ENCODE results near the gene ZNF684.
"Not testable (repeated sequence)": the region's sequence is repeated elsewhere in the genome, so short reads cannot be mapped to it uniquely, and the experiment has no call there.

ZNF684 gene

DNA sequence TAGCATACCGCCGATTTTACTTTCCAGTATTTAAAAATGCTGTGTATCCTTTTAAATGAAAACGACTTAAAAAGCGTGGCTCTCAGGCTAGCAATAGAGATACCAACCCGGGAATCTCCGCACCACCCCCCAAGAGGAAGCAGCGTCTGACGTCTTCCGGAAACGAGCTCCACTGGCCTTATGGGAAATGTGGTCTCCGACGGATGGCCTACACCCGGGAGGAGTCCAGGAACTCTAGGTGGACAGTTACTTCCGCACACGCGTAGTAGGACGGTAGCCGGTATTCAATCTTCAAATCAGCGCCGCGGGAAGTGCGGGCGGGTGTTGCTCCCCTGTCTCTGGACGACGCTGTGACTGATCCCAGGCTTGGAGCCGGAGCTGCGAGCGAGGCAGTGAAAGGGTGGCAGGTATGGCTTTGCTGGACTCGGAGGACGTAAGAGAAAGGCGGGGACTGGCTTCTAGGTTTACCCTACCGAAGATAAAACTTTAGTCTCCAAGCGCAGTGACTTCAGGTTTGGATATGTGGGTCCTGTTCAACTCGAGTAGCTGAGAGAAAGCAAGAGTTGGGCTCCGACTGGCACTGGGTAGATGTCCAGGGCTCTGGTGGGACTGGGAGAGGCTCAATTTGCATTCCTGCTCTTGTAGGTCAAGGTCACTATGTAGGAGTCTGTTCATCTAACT lies at the start of gene ZNF684:
Gene ZNF684, plus strand, starts transcription at position 257 of the 681 bp plus-strand sequence. CDS start 1,530 bp downstream, outside the sequence.
- intact Hi-C loops (cut with DNase I) = no loop called here
- peak; percentile 85 to 98 (median 91) for DNase-seq

GRCh38 chr1:40495315-40495903 lies 36.0 kb upstream of the ZNF684 start:
- intact Hi-C loops (cut with DNase I) = no loop called here
- no peak for DNase-seq

- DNase-seq; intact Hi-C loops (cut with DNase I): not testable (repeated sequence)
These were observed 28.8 kb upstream of the ZNF684 start for GRCh38 chr1:40502651-40503050.

- DNase-seq = no peak
- intact Hi-C loops (cut with DNase I) = no loop called here
These were observed 23.5 kb upstream of the ZNF684 start for GRCh38 chr1:40507973-40508372.

GRCh38 chr1:40508375-40509341 lies 22.8 kb upstream of the ZNF684 start, which contains the start of gene EXO5:
Gene EXO5, plus strand, starts transcription at chr1:40508767. Its CDS starts 5,778 bp downstream, at chr1:40514545.
- intact Hi-C loops (cut with DNase I) = no loop called here
- DNase-seq = peak; percentile 69 to 96 (median 80)

DNA sequence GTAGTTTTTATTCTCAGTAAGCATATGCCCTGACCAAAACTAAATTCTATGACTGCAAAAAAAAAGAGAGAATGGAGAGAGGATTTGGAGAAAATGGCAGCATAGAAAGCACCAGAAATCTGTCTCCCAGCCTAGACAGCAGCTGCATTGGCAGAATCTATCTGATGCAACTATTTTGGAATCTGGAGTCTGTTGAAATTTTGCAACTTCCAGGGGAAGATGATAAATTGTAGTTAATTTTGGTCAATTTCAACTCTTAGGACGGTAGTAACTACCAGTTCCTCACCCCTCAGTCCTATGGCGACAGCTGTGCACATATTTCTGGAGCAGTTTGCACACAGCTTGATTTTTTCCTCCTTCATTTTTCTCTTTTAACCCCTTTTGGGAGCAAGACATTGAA lies 11.9 kb upstream of the ZNF684 start:
- intact Hi-C loops (cut with DNase I) = no loop called here
- DNase-seq = no peak

- intact Hi-C loops (cut with DNase I) = no loop called here
- no peak for DNase-seq
These were observed 579 bp upstream of the ZNF684 start for GRCh38 chr1:40530735-40531380.

GRCh38 chr1:40532062-40532389 lies 589 bp downstream of the ZNF684 start:
- no peak for DNase-seq
- intact Hi-C loops (cut with DNase I) = no loop called here

DNA sequence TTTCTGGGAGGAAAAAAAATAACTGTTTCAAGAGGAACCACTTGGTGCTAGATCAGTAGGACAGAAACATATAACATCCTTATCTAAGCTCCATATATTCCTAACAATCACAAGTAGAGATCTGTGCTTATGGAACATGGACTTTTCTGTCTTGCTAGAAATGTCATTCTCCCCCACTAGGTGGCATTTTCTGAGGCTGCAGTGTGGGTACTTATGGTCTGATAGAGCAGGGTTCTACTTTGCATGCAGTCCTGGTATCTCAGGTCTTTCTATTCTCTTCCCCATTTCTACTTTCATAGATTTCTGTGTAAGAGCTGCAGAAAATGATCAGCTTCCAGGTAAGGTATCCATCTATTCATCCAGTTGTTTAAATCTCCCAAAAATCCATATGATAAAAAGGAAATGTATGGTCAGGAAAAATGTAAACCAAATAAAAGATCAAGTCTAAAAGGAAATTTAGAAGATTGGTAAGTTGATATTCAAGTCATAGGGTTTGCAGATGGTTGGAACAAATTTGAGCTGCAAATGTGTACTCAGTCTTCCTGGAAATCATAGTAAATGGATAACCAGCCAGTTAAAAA lies 1.5 kb downstream of the ZNF684 start:
- DNase-seq = peak in 3 of 10 donors; percentile 4 to 15 (median 10)
- intact Hi-C loops (cut with DNase I) = no loop called here

DNA sequence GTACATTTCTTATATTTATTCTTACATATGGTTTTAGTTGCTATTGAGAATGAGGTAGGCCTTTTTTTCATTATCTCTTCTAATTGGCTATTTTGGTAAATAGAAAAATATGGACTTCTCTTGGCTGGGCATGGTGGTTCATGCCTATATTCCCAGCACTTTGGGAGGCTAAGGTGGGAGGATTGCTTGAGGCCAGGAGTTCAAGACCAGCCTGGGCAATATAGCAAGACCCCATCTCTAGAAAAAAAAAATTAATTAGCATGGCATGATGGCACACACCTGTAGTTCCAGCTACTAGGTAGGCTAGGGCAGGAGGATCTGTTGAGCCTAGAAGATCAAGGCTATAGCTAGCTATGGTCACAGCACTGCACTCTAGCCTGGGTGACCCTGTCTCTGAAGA lies 3.2 kb downstream of the ZNF684 start:
- no peak for DNase-seq
- intact Hi-C loops (cut with DNase I) = no loop called here

- intact Hi-C loops (cut with DNase I) = no loop called here
- no peak for DNase-seq
These were observed 4.3 kb downstream of the ZNF684 start for GRCh38 chr1:40535732-40536131.

- DNase-seq = no peak
- intact Hi-C loops (cut with DNase I) = no loop called here
These were observed 7.9 kb downstream of the ZNF684 start for GRCh38 chr1:40539338-40539737.

DNA sequence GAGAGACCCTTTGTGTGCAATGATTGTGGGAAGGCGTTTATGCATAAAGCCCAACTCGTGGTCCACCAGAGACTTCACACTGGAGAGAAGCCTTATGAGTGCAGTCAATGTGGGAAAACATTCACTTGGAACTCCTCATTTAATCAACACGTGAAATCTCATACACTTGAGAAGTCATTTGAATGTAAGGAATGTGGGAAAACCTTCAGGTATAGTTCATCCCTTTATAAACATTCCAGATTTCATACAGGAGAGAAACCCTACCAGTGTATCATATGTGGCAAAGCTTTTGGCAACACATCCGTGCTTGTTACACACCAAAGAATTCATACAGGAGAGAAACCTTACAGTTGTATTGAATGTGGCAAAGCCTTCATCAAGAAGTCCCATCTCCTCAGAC lies 15.5 kb downstream of the ZNF684 start:
- no peak for DNase-seq
- intact Hi-C loops (cut with DNase I) = no loop called here

- DNase-seq = no peak
- intact Hi-C loops (cut with DNase I) = no loop called here
These were observed 21.6 kb downstream of the ZNF684 start for GRCh38 chr1:40553017-40553416.

- DNase-seq; intact Hi-C loops (cut with DNase I): not testable (repeated sequence)
These were observed 23.4 kb downstream of the ZNF684 start for GRCh38 chr1:40554807-40555206.

DNA sequence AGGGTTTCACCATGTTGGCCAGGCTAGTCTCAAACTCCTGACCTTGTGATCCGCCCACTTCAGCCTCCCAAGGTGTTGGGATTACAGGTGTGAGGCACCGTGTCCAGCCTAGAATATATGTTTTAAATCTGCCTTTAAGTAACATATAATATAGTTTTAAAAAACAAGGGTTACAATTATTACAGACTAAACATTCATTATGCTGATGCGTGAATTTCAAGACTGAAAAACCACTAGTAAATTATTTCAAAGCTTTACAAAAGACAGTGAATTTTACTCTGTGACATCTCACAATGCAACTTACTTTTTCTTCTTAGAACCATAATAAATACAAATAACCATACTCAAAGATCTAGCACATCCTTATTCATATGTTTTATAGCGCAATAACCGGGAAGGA lies 24.7 kb downstream of the ZNF684 start:
- intact Hi-C loops (cut with DNase I) = no loop called here
- no peak for DNase-seq

- DNase-seq; intact Hi-C loops (cut with DNase I): not testable (repeated sequence)
These were observed 26.8 kb downstream of the ZNF684 start for GRCh38 chr1:40558241-40558640.

DNA sequence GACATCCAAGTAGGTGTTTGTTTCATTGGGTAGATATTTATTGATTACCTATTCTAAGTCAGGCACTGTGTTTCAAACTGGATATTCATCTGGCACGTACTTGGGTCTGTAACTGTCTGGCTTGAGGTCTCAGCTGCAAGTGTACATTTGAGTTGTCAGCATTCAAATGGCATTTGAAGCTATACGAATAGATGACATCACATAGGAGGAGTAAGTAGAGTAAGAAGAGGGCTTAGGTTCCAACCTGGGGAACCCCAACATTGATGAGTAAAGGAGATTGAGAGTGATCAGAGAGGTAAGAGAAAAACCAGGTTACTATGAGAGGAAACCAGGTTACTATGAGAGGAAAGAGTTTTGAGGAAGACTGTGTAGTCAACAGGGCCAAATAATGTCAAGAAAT lies 30.7 kb downstream of the ZNF684 start:
- intact Hi-C loops (cut with DNase I) = no loop called here
- DNase-seq = no peak

DNA sequence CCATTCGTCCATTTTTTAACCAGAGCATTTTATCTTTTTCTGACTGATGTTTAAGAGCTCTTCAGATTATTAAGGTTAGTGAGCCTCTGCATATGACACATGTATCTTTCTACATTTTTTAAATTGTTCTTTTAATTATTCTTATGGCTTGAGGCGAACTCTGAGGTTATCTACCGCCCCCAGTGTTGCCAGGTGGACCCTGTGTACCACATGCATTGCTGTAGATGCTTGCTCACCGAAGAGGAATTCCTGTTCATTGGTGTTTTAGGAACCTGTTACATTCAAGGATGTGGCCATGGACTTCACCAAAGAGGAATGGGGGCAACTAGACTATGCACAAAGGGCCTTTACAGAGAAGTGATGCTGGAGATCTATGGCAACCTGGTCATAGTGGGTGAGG lies 31.8 kb downstream of the ZNF684 start:
- intact Hi-C loops (cut with DNase I) = no loop called here
- DNase-seq = no peak

- no peak for DNase-seq
- intact Hi-C loops (cut with DNase I) = no loop called here
These were observed 33.1 kb downstream of the ZNF684 start for GRCh38 chr1:40564506-40564905.

Measured in posterior cingulate gyrus (tissue), 11 donors.